ENCODE data around the gene KIN.
A peak's percentile ranks its signal among the peaks of the same experiment; 100 is the strongest.

KIN gene

GRCh38 chr10:7787857-7788638, at the start of gene KIN, which contains the start of gene ATP5F1C:
Gene KIN, minus strand, starts transcription at chr10:7787993. Its CDS starts 60 bp downstream, at chr10:7787933.
Gene ATP5F1C, plus strand, starts transcription at chr10:7788177. Its CDS starts 31 bp downstream, at chr10:7788208.
- Histone ChIP-seq H3K27ac (ENCODE audit: extremely low read depth, low read depth, low read length) (peak within 1 kb of the TSS; percentile 86), H3K36me3 (ENCODE audit: control insufficient read depth in 2 of 2, insufficient read depth in 1 of 2, low read length in 2 of 2) (peaks cover 10 to 38% of the 10 kb centered on the region in 2 experiments; a peak in 2 of 3 replicates), H3K4me1 (ENCODE audit: control insufficient read depth, insufficient read depth, low read length) (peaks cover 6% of the 10 kb centered on the region; the same call in 1 of the 2 replicates), H3K9me3 (ENCODE audit: control insufficient read depth, insufficient read depth, low read depth, low read length) (no peaks in the 10 kb centered on the region), H3K4me3 (ENCODE audit: low read depth, low read length) (peak within 1 kb of the TSS; percentile 93)
- ChIA-PET POLR2A (interaction anchor here (0.6 to 2.9 kb wide), 14 partner anchors 9 to 1977 kb away, joined by 3 to 33 read pairs (median 4); partner anchors contain the start of genes GATA3, SFMBT2 and TAF3), CTCF (interaction anchor here (0.6 kb wide), 1 partner anchor 263 kb away, joined by 3 read pairs; no protein-coding TSS in a partner anchor)
- no peak for TF ChIP-seq ZNF596 (tag by site-specific recombination; IDR thresholded peaks at IDR 0.05)
- peak; percentile 64 for TF ChIP-seq ZXDB (tag by site-specific recombination; IDR thresholded peaks at IDR 0.05)
- 0 out of 2 replicates have a peak, but pooled peaks have one; percentile 52 for TF ChIP-seq ZBTB7A (tag by site-specific recombination; IDR thresholded peaks at IDR 0.05; ENCODE audit: low read depth)
- TF ChIP-seq KLF8 (tag by site-specific recombination; IDR thresholded peaks at IDR 0.05): peak; percentile 54; the same call in 1 of the 2 replicates
- no peak for TF ChIP-seq ZNF639 (tag by site-specific recombination; IDR thresholded peaks at IDR 0.05)
- peak; percentile 59; the same call in 1 of the 2 replicates for TF ChIP-seq YY1 (tag by site-specific recombination; IDR thresholded peaks at IDR 0.05)
- peak; percentile 68; the same call in 1 of the 2 replicates for TF ChIP-seq ZNF692 (tag by site-specific recombination; IDR thresholded peaks at IDR 0.05)
- TF ChIP-seq ZNF335 (tag by site-specific recombination; conservative IDR thresholded peaks at IDR 0.05): peak; percentile 72
- 0 out of 2 replicates have a peak, but pooled peaks have one; percentile 39 for TF ChIP-seq ZNF10 (tag by site-specific recombination; IDR thresholded peaks at IDR 0.05)
- TF ChIP-seq ZFP37 (tag by site-specific recombination; IDR thresholded peaks at IDR 0.05): peak; percentile 97; the same call in 1 of the 2 replicates
- 0 out of 2 replicates have a peak, but pooled peaks have one; percentile 41 for TF ChIP-seq OVOL3 (tag by site-specific recombination; IDR thresholded peaks at IDR 0.05)
- peak; percentile 49; the same call in 1 of the 2 replicates for TF ChIP-seq ZNF580 (tag by site-specific recombination; IDR thresholded peaks at IDR 0.05)
- TF ChIP-seq ZNF791 (tag by site-specific recombination; IDR thresholded peaks at IDR 0.05): no peak
- no peak for TF ChIP-seq KLF1 (tag by site-specific recombination; IDR thresholded peaks at IDR 0.05)
- TF ChIP-seq KLF17 (tag by site-specific recombination; IDR thresholded peaks at IDR 0.05): no peak
- no peak for TF ChIP-seq ZNF670 (tag by site-specific recombination; IDR thresholded peaks at IDR 0.05; ENCODE audit: low read depth)
- peak; percentile 36 for TF ChIP-seq ZBTB17 (tag by site-specific recombination; IDR thresholded peaks at IDR 0.05)
- peak; percentile 43; the same call in 1 of the 2 replicates for TF ChIP-seq SP7 (tag by site-specific recombination; IDR thresholded peaks at IDR 0.05)
- TF ChIP-seq REPIN1 (tag by site-specific recombination; IDR thresholded peaks at IDR 0.05; ENCODE audit: low read depth): peak; percentile 63; the same call in 1 of the 2 replicates
- peak; percentile 90 for TF ChIP-seq KLF9 (tag by site-specific recombination; IDR thresholded peaks at IDR 0.05; ENCODE audit: low read depth)
- TF ChIP-seq ZNF16 (tag by site-specific recombination; IDR thresholded peaks at IDR 0.05; ENCODE audit: low read depth): peak; percentile 37; the same call in 1 of the 2 replicates
- no peak for TF ChIP-seq ZNF202 (tag by site-specific recombination; IDR thresholded peaks at IDR 0.05; ENCODE audit: borderline replicate concordance)
- peak; percentile 89 for TF ChIP-seq KLF16 (tag by site-specific recombination; IDR thresholded peaks at IDR 0.05)
- peak; percentile 92 for TF ChIP-seq SP3 (tag by site-specific recombination; IDR thresholded peaks at IDR 0.05)
- TF ChIP-seq ZBTB26 (tag by site-specific recombination; optimal IDR thresholded peaks at IDR 0.05): peak; percentile 36
- TF ChIP-seq ZNF2 (tag by site-specific recombination; IDR thresholded peaks at IDR 0.05): peak; percentile 38; the same call in 1 of the 2 replicates
- TF ChIP-seq ZNF121 (tag by site-specific recombination; IDR thresholded peaks at IDR 0.05): peak; percentile 86
- TF ChIP-seq ZSCAN5A (tag by site-specific recombination; IDR thresholded peaks at IDR 0.05): 0 out of 2 replicates have a peak, but pooled peaks have one; percentile 35
